ENCODE results near the gene CBR1.

GRCh38 chr21:36105327-36105842, 35.6 kb downstream of the CBR1 start:
- TF ChIP-seq CTCF (IDR thresholded peaks at IDR 0.05) (no peak), POLR2AphosphoS5 (IDR thresholded peaks at IDR 0.05) (no peak), POLR2A (IDR thresholded peaks at IDR 0.05) (no peak), EP300 (IDR thresholded peaks at IDR 0.05) (no peak)

All from stomach (tissue), 4 donors.